ENCODE data around the gene POLR3E. TPM values are rescaled to one million over a fixed set of nuclear protein-coding genes. Genes with fewer than 3 reads are reported as not detected.

Gene POLR3E
- total RNA-seq, 1 donor from 2014 or later = 91.3 TPM

- no peaks in the 10 kb centered on the region for H3K9me3 ChIP-seq (ENCODE audit: low read depth)
- no peak for TF ChIP-seq CTCF (IDR thresholded peaks at IDR 0.05)
- no peak for TF ChIP-seq EZH2phosphoT487 (IDR thresholded peaks at IDR 0.05)
- no peak for TF ChIP-seq EZH2 (IDR thresholded peaks at IDR 0.05)
Measured at GRCh38 chr16:22282254-22282892, 14.8 kb upstream of the POLR3E start.

GRCh38 chr16:22284637-22285036 lies 12.6 kb upstream of the POLR3E start:
- no peaks in the 10 kb centered on the region for H3K4me1 Mint-ChIP-seq
- Histone ChIP-seq H3F3A (ENCODE audit: low read depth) (peaks cover 4% of the 10 kb centered on the region), H3K9ac (no peak overlapping the region), H3K4me2 (no peak overlapping the region), H3K79me2 (ENCODE audit: low read depth) (no peaks in the 10 kb centered on the region), H3K27me3 (no peaks in the 10 kb centered on the region), H3K4me1 (no peaks in the 10 kb centered on the region), H3K36me3 (no peaks in the 10 kb centered on the region), H3K4me3 (no peak overlapping the region), H3K27ac (no peak overlapping the region), H4K20me1 (ENCODE audit: low read depth) (no peaks in the 10 kb centered on the region), H3K9me3 (ENCODE audit: low read depth) (no peaks in the 10 kb centered on the region), H2AFZ (replicated peaks) (no peak overlapping the region)
- peaks cover 5% of the 10 kb centered on the region for H3K27me3 Mint-ChIP-seq (ENCODE audit: insufficient read depth, low read depth)
- no peak overlapping the region for H3K4me3 Mint-ChIP-seq
- no peak for DNase-seq (ENCODE audit: low spot score)
- peaks cover 13% of the 10 kb centered on the region for H3K36me3 Mint-ChIP-seq
- H3K27ac Mint-ChIP-seq = no peak overlapping the region
- no peak for TF ChIP-seq CTCF (IDR thresholded peaks at IDR 0.05)
- no peak for TF ChIP-seq EZH2phosphoT487 (IDR thresholded peaks at IDR 0.05)
- TF ChIP-seq EZH2 (IDR thresholded peaks at IDR 0.05) = no peak
- H3K9me3 Mint-ChIP-seq = no peaks in the 10 kb centered on the region

More at GRCh38 chr16:22282254-22282892, 14.8 kb upstream of the POLR3E start:
- H3K27ac ChIP-seq = no peak overlapping the region
- no peak for DNase-seq (ENCODE audit: low spot score)
- no peaks in the 10 kb centered on the region for H3K36me3 ChIP-seq
- H3F3A ChIP-seq (ENCODE audit: low read depth) = peaks cover 4% of the 10 kb centered on the region
- H3K4me3 Mint-ChIP-seq = no peak overlapping the region
- no peaks in the 10 kb centered on the region for H3K27me3 ChIP-seq
- H3K4me1 ChIP-seq = no peaks in the 10 kb centered on the region
- no peak overlapping the region for H3K4me3 ChIP-seq
- H3K36me3 Mint-ChIP-seq = peaks cover 14% of the 10 kb centered on the region
- peaks cover 3% of the 10 kb centered on the region for H3K27me3 Mint-ChIP-seq (ENCODE audit: insufficient read depth, low read depth)
- no peak overlapping the region for H3K27ac Mint-ChIP-seq
- H3K4me1 Mint-ChIP-seq = no peaks in the 10 kb centered on the region
- H3K79me2 ChIP-seq (ENCODE audit: low read depth) = no peaks in the 10 kb centered on the region
- no peaks in the 10 kb centered on the region for H3K9me3 Mint-ChIP-seq
- no peak overlapping the region for H3K4me2 ChIP-seq
- no peaks in the 10 kb centered on the region for H4K20me1 ChIP-seq (ENCODE audit: low read depth)
- H2AFZ ChIP-seq (replicated peaks) = no peak overlapping the region
- no peak overlapping the region for H3K9ac ChIP-seq

- no peak overlapping the region for H3K4me3 ChIP-seq
- H3K4me1 Mint-ChIP-seq = no peaks in the 10 kb centered on the region
- no peak overlapping the region for H2AFZ ChIP-seq (replicated peaks)
- H3K4me1 ChIP-seq = no peaks in the 10 kb centered on the region
- H3F3A ChIP-seq (ENCODE audit: low read depth) = peaks cover 4% of the 10 kb centered on the region
- no peaks in the 10 kb centered on the region for H3K27me3 ChIP-seq
- TF ChIP-seq EZH2phosphoT487 (IDR thresholded peaks at IDR 0.05) = no peak
- no peak for TF ChIP-seq CTCF (IDR thresholded peaks at IDR 0.05)
- no peak for TF ChIP-seq EZH2 (IDR thresholded peaks at IDR 0.05)
- no peak overlapping the region for H3K4me2 ChIP-seq
- no peak overlapping the region for H3K4me3 Mint-ChIP-seq
- H3K36me3 ChIP-seq = no peaks in the 10 kb centered on the region
- H3K27ac Mint-ChIP-seq = no peak overlapping the region
- H4K20me1 ChIP-seq (ENCODE audit: low read depth) = no peaks in the 10 kb centered on the region
- peaks cover 5% of the 10 kb centered on the region for H3K27me3 Mint-ChIP-seq (ENCODE audit: insufficient read depth, low read depth)
- no peak overlapping the region for H3K9ac ChIP-seq
- peaks cover 13% of the 10 kb centered on the region for H3K36me3 Mint-ChIP-seq
- DNase-seq (ENCODE audit: low spot score) = no peak
- H3K9me3 ChIP-seq (ENCODE audit: low read depth) = no peaks in the 10 kb centered on the region
- no peak overlapping the region for H3K27ac ChIP-seq
- no peaks in the 10 kb centered on the region for H3K9me3 Mint-ChIP-seq
- no peaks in the 10 kb centered on the region for H3K79me2 ChIP-seq (ENCODE audit: low read depth)
Measured at GRCh38 chr16:22285080-22285479, 12.1 kb upstream of the POLR3E start.

Data from neural progenitor cell (in vitro differentiated cells).